Body of pancreas (tissue), 4 donors: ENCODE measurements around the gene SERPINB8. TPM values are rescaled to one million over a fixed set of nuclear protein-coding genes. Genes with fewer than 3 reads are reported as not detected.
"Not testable (repeated sequence)": the region's sequence is repeated elsewhere in the genome, so short reads cannot be mapped to it uniquely, and the experiment has no call there.

ENCODE experiments used
- ATAC-seq: fragments of 150-250 bp; one replicate; pipeline ENCODE4 v1.9.1; 2016
- DNase-seq, 4 donors: peaks; one replicate each; pipeline ENCODE4 v3.0.0-alpha.2; 2019
- H3K27ac ChIP-seq, 4 donors: fragments of 200-600 bp; sonication (generic); 1 replicate in 3 of 4; 2 replicates in 1 of 4; pipeline versions ENCODE4 v1.5.1 to v1.6.1; 2016 to 2019; ENCODE audit warnings: mild to moderate bottlenecking in 1 of 4, mixed read lengths in 1 of 4, moderate library complexity in 1 of 4
- H3K27me3 ChIP-seq, 2 donors: fragments of 200-600 bp; sonication (generic); one replicate each; pipeline ENCODE4 v1.6.0; 2016; ENCODE audit warnings: mild to moderate bottlenecking in 1 of 2
- H3K36me3 ChIP-seq, 2 donors: fragments of 200-600 bp; sonication (generic); replicated peaks in 1 of 2; 2 replicates each; pipeline ENCODE4 v1.5.1; 2016; ENCODE audit warnings: low read depth in 2 of 2; ENCODE audit not compliant: insufficient read depth in 1 of 2
- H3K4me1 ChIP-seq: fragments of 200-600 bp; sonication (generic); one replicate; pipeline ENCODE4 v1.6.0; 2016
- H3K4me3 ChIP-seq, 2 donors: fragments of 200-600 bp; sonication (generic); 1 replicate in 1 of 2; 2 replicates in 1 of 2; pipeline ENCODE4 v1.5.1; 2016 to 2019
- H3K9me3 ChIP-seq, 3 donors: fragments of 200-600 bp; sonication (generic); 1 replicate in 2 of 3; 2 replicates in 1 of 3; pipeline ENCODE4 v1.5.1; 2016
- POLR2A ChIP-seq, 3 donors: fragments of 450-650 bp; IDR thresholded peaks; one replicate each; pipeline ENCODE4 v1.6.1; 2016; ENCODE audit warnings: antibody characterized with exemption in 3 of 3, mild to moderate bottlenecking in 2 of 3
- WGBS, 2 donors: methylation state at CpG; one replicate each; pipeline ENCODE4 v1.1.5; 2017; 5-methylcytosine and 5-hydroxymethylcytosine counted together
- intact Hi-C: fragments of 100-400 bp; cut with DNase I; formaldehyde crosslinking; loops from one replicate; pipeline ENCODE4 v1.15.1; 2023
- total RNA-seq, 2 donors: library from RNA; depleted of rRNA; stranded (reverse); fragments of >200 nt; gene quantifications; one replicate each; pipeline ENCODE4 v1.1.0, GENCODE V29; 2016
- TF ChIP-seq, protein P1 (sequence below), 7 experiments: fragments of 450-650 bp in 4 of 7; fragments of 200-600 bp in 3 of 7; sonication (generic) in 3 of 7; IDR thresholded peaks; one replicate each; pipeline ENCODE4 v1.5.1; 2016 to 2019; ENCODE audit warnings: antibody characterized with exemption in 7 of 7

SERPINB8 gene, protein sequence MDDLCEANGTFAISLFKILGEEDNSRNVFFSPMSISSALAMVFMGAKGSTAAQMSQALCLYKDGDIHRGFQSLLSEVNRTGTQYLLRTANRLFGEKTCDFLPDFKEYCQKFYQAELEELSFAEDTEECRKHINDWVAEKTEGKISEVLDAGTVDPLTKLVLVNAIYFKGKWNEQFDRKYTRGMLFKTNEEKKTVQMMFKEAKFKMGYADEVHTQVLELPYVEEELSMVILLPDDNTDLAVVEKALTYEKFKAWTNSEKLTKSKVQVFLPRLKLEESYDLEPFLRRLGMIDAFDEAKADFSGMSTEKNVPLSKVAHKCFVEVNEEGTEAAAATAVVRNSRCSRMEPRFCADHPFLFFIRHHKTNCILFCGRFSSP
- 10 to 100 TPM in 1 of 2 donors, 1 to 10 TPM in 1; 2.9 to 13.5 TPM for total RNA-seq

DNA sequence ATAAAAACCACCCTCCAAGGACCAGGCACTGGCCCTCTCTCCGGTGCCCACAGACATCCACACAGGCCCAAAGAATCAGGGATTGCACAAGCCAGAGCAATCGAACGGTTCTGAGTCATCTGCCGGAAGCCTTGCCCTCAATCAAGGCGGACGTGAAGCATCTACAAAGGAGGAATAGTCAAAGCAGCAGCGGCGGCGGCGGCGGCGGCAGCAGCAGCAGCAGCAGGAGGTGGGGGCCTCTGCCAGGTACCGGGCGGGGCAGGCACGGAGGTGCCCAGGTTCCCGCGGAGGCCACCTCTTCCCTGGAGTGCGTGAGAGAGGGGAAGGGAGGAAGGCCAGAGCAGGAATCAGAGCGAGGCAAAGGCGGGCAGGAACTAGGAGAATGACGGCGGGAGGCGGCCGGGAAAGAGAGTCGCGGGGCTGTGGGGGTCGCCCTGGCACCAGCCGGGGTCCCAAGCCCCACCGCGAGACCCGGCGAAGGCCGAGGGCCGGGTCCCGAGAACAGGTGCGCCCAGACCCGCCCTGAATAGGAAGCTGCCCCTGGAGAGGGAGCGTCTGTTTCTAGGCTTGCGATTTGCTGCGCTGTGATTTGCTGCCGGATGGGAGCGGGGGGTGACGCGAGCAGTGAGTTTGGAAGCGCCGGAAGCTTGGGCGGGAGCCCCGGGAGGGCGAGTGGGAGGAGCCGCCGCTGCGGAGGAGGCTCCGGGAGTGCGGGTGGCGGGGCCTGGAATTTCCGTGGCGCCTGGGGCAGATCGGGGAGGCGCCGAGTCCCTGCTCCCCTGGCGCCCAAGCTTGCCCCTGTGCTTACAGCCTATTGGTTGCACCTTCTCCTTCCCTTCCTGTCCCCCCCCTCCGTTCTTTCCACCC lies at the start of gene SERPINB8:
Gene SERPINB8, plus strand, starts transcription at position 140 of the 867 bp plus-strand sequence. CDS start 8,228 bp downstream, outside the sequence.
- H3K9me3 ChIP-seq: no peaks in the 10 kb centered on the region
- no peaks in the 10 kb centered on the region for H3K36me3 ChIP-seq
- H3K27me3 ChIP-seq: no peaks in the 10 kb centered on the region
- intact Hi-C loops: no loop called here
- H3K4me3 ChIP-seq: peak within 1 kb of the TSS; percentile 74 to 79
- 0 to 1% methylated on average over 31 to 61 of the region's 62 CpGs for WGBS, 2 donors
- ATAC-seq (peak; percentile 97), DNase-seq (peak; percentile 93 to 95 (median 94))
- peak within 1 kb of the TSS; percentile 96 to 99 (median 98) for H3K27ac ChIP-seq
- TF ChIP-seq POLR2A (IDR thresholded peaks at IDR 0.05): peak; percentile 95 to 99 (median 98)
- TF ChIP-seq, protein P1, sequence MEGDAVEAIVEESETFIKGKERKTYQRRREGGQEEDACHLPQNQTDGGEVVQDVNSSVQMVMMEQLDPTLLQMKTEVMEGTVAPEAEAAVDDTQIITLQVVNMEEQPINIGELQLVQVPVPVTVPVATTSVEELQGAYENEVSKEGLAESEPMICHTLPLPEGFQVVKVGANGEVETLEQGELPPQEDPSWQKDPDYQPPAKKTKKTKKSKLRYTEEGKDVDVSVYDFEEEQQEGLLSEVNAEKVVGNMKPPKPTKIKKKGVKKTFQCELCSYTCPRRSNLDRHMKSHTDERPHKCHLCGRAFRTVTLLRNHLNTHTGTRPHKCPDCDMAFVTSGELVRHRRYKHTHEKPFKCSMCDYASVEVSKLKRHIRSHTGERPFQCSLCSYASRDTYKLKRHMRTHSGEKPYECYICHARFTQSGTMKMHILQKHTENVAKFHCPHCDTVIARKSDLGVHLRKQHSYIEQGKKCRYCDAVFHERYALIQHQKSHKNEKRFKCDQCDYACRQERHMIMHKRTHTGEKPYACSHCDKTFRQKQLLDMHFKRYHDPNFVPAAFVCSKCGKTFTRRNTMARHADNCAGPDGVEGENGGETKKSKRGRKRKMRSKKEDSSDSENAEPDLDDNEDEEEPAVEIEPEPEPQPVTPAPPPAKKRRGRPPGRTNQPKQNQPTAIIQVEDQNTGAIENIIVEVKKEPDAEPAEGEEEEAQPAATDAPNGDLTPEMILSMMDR (IDR thresholded peaks at IDR 0.05): no peak
- peaks cover 16% of the 10 kb centered on the region for H3K4me1 ChIP-seq

DNA sequence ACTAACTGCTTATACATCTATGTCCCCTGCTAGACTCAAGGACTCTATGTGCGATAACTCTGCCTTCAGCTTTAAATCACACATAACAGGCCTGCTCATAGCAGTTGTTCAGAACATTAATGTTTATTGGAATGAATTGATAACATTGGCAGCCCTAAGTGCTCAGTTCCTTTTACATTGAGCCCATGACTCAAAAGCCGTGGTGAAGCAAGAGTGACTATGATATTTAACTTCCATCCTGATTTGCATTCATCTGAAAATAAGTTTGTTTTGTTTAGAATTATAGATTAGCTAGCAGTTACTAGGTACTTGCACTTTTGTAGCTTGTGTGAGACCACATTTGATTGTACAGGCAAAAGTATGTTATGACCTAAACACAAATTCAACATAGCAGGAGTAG lies 47.8 kb upstream of the SERPINB8 start:
- intact Hi-C loops: no loop called here
- H3K36me3 ChIP-seq: no peaks in the 10 kb centered on the region
- no peaks in the 10 kb centered on the region for H3K4me1 ChIP-seq
- no peak overlapping the region for H3K4me3 ChIP-seq
- ATAC-seq: no peak
- H3K9me3 ChIP-seq: no peaks in the 10 kb centered on the region
- no peak for TF ChIP-seq POLR2A (IDR thresholded peaks at IDR 0.05)
- TF ChIP-seq, protein P1 (IDR thresholded peaks at IDR 0.05): no peak
- DNase-seq: no peak
- no peak overlapping the region for H3K27ac ChIP-seq
- WGBS, 2 donors: 86 to 88% methylated on average over 2 of the region's 2 CpGs
- no peaks in the 10 kb centered on the region for H3K27me3 ChIP-seq

DNA sequence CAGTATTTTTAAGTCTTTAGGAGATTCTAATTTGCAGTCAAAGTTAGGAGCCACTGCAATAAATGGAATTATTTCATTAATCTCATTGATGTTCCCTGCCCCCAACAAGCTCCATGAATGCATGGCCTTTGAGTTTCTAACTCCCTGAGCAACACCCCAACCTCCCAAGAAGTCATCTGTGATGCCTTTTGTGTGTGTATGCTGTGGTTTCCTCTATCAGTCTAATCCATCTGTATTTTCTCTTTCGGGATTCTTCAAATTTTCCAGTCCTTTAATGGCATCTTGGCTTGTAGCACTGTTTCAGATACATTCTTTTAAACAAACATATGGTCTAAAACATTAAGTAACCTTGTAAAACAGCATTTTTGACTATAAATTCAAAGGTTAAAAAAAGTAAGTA lies 45.3 kb upstream of the SERPINB8 start:
- H3K36me3 ChIP-seq: no peaks in the 10 kb centered on the region
- H3K27me3 ChIP-seq: no peaks in the 10 kb centered on the region
- DNase-seq (no peak), ATAC-seq (no peak)
- no peak overlapping the region for H3K27ac ChIP-seq
- 63 to 86% methylated on average over 1 of the region's 1 CpG for WGBS, 2 donors
- no peaks in the 10 kb centered on the region for H3K9me3 ChIP-seq
- TF ChIP-seq POLR2A (IDR thresholded peaks at IDR 0.05): no peak
- TF ChIP-seq, protein P1 (IDR thresholded peaks at IDR 0.05): no peak
- H3K4me1 ChIP-seq: no peaks in the 10 kb centered on the region
- no peak overlapping the region for H3K4me3 ChIP-seq
- intact Hi-C loops: no loop called here

DNA sequence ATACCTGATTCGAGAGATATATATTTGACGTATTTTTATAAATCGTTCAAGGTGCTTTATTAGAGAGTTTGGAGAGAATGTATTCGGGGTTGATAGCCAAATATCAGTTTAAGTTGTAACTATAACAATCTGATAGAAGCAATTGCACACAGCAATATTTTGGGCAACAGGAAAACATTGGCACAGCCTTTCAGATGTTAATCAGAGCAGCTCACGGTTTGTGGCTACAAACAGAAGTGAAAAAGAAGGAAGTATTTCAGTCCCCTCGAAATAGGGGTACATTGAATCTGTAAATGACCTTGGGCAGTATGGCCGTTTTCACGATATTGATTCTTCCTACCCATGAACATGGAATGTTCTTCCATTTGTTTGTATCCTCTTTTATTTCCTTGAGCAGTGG lies 41.5 kb upstream of the SERPINB8 start:
- Histone ChIP-seq H3K27ac (no peak overlapping the region), H3K4me1 (no peaks in the 10 kb centered on the region), H3K27me3 (no peaks in the 10 kb centered on the region), H3K9me3 (no peaks in the 10 kb centered on the region), H3K36me3 (no peaks in the 10 kb centered on the region), H3K4me3 (no peak overlapping the region)
- intact Hi-C loops: no loop called here
- DNase-seq (no peak), ATAC-seq (no peak)
- WGBS, 2 donors: 58% methylated on average over 8 of the region's 8 CpGs
- TF ChIP-seq POLR2A (IDR thresholded peaks at IDR 0.05): no peak
- TF ChIP-seq, protein P1 (IDR thresholded peaks at IDR 0.05): no peak

DNA sequence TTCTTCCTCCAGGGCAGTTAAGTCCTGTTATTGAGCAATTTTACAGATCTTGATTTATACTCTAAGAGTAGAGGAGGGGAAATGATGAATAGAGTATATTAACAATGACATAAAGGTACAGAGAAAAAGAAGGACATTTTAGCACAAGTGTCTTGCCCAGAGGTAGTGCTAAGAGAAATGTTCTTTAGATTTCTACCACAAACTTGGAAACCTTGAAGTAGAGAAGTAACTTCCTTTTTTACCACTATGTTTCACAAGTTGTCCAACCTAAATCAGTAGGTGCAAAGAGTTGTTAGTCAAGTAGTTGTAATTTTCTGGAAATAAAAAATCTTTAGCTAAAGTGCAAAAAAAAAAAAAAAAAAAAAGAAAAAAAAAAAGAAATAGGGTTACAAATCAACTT lies 40.5 kb upstream of the SERPINB8 start:
- H3K4me1 ChIP-seq, ATAC-seq, H3K4me3 ChIP-seq, H3K36me3 ChIP-seq, H3K9me3 ChIP-seq, DNase-seq, intact Hi-C loops, H3K27me3 ChIP-seq, H3K27ac ChIP-seq: not testable (repeated sequence)
